Activated CD4-positive, alpha-beta T cell treated with anti-CD3 and anti-CD28 coated beads for 4 hours (primary cell): ENCODE measurements around the gene VANGL1.
"Not testable (repeated sequence)": the region's sequence is repeated elsewhere in the genome, so short reads cannot be mapped to it uniquely, and the experiment has no call there.

Experiments
- DNase-seq, 2 donors: peaks; one replicate each; pipeline ENCODE4 v3.0.0-alpha.2; 2020

The VANGL1 gene

DNA sequence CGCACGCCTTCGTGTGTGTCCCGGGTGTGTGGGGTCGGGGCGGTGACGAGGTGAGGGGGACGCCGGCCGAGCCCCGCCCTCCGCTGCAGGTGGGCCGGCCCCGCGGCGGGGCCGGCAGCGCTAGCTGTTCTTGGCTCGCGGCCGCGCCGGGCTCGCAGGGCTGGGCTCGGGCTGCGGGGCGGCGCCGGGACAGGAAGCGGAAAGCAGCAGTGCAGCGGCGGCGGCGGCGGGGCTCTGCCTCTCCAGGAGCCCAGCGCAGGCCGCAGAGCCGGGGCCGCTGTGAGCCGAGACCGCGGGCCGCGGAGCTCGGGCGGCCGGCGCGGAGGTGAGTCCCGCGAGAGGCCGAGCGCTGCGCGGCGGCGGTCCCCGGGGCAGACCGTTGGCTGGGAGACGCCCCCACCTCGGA lies at the start of gene VANGL1:
VANGL1 (plus strand) TSS at position 209 of the 406 bp plus-strand sequence. CDS start 9,444 bp downstream, outside the sequence.
- DNase-seq: peak in 1 of 2 donors; percentile 8

DNA sequence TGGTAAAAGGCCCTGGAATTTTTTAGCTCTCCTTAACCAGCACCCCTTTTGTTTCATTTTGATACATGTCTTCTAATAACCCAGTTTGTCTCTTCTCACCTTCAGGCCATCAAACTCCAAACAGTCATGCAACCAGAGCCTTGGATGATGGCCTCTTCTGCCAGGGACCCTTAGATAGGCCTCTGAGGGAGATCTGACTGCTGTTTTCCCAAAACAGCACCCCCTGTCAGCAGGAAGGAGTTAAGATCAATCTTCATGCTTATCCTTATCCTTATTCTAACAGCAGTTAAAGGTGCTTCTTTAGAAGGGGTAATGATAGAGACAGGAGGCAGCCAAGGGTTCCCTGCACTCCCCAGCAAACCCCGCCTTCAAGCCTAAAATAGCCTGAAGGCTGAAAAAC lies 49.5 kb upstream of the VANGL1 start:
- DNase-seq: no peak

DNA sequence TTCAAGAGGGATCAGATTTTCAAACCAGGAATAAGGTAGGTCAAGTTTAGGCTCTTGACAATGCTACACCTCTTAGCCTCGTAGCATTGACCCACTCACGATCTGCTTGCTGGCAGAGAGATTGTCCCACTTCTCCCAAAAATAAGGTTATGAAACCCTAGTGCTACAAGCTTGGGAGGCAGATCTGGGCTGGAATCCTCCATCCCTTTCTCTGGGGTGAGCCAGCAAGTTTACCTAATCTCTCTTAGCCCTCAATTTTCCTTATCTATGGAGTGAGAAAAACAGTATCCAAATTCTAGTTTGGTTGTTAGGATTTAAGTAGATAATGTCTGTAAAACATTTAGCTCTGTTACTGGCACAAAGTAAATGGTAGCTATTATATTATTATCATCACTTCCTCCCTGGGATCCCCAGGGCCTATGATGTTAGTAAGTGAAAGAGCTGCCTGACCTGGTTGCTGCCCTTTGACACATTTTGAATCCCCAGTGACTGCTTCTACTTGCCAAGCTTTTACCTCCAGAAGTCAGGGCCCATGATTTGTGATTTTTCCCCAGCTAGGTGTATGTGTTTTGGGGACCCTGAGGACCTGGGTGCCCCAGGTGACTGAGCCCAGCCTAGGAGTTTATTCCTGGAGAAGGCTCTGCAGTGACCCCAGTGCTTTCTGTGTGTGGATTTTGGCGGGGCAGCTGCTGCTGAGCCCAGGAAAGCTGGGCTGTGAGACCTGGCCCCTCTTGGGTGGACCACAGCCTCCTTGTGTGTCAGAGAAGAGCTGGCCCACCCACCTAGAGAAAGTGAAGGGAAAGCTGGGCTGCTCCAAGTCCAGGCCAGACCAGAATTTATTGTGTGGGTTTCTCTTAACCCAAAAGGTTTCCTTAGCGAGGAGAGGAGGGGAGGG lies 48.2 kb upstream of the VANGL1 start:
- DNase-seq: no peak

DNA sequence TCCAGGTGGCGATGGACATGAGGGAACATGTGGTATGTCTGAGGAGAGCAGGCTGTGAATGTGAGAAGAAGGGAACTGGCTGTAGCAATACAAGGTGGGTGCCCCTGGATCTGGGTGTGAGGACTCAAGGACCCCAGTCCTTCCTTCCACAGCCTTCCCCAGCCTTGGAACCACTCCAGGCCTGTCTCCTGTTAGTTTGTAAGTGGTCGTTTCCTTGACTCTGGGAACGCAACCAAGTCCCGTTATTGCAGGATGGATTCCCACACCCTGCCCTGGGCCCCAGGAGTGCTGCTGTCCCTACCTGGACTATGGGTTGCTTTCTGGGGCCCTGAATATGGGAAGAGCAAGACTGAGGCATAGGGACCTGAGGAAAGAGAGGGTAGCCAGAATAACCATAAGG lies 47.2 kb upstream of the VANGL1 start:
- no peak for DNase-seq

DNA sequence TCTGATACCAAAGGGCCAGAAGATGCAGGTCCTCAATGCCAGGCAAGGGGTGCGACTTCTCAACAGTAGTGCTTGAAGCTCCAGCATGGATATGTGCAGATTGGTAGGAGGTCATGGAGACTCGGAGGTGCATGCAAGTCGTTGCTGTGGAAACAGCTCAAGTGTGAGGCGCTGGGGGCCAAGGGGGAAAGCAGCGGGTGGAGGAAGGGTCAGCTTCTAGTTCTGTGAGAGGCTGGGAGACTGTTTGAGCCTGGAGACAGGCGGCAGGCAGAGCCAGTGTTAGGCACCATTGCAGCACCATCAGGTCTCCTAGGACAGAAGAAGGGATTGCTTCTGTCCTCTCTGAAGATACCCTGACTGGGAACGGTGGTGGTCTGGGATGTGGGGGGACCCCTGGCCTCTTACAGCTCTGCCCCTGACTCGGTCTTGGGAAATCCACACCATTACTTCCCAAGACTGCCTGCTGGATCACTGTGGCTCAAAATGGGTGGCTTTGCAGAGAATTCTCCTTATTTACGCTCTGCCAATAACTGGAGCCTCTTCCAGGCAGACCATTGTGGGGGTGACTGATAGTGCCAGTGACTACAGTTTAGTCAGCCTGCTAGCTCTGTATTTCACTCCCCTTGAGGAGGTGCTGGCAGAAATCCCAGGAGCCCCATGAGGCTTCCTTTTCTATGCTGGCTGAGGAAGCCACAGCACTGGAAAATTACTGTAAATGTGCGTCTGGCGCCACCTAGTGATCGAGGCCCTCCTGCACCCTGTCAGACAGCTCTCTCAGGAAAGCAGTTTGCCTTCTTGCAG lies 46.3 kb upstream of the VANGL1 start:
- peak; percentile 23 to 41 for DNase-seq

DNA sequence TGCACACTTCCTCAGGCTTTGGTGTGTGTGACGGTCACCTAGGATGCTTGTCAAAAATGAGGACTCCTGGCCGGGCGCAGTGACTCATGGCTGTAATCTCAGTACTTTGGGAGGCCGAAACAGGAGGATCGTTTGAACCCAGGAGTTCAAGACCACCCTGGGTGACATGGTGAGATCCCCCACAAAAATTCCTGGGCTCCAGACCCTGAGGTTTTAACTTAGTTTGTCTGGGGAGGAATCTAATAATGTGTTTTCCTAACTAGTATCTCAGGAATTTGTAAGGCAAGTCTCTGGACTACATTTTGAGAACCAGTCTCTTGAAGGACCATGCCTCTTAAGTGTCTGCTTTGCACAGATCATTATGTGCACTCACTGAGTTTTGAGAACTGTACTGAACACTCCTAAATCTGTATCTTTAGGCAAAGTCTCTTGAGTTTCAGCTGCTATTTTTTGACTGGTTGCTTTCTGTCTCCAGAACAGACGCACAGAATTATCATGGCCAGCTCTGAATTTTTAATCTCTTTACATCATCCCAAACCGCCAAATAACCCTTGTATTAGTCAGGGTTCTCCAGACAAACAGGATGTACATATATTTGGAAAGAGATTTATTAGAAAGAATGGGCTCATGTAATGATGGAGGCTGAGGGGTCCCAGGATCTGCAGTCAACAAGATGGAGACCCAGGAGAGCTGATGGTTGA lies 45.5 kb upstream of the VANGL1 start:
- DNase-seq: no peak

DNA sequence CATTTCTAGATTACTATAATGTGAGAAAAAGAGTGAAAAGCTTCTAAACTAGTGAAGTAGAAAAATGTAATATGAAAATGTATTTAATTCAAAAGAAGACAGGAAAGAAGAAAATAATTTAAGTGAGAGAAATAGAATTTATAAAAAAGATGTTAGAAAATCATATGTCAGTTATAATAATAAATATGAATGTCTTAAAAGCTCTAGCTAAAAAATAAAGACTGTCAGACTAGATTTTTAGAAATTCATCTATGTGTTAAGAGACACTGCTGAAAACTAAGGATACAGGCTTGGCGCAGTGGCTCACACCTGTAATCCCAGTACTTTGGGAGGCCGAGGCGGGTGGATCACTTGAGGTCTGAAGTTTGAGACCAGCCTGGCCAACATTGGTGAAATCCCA lies 37.3 kb upstream of the VANGL1 start:
- no peak for DNase-seq

DNA sequence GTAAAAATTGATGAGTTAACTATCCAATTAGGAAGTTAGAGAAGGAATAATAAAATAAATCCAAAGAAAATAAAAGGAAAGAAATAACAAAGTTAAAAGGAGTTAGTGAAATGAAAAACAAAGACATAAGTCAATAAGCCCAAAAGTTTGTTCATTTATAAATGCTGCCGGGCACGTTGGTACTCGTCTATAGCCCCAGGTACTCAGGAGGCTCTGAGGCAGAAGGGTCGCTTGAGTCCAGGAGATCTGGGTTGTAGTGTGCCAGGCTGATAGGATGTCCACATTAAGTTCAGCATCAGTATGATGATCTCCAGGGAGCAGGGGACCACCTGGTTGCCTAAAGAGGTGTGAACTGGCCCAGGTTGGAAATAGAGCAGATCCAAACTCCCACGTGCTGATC lies 35.5 kb upstream of the VANGL1 start:
- no peak for DNase-seq

DNA sequence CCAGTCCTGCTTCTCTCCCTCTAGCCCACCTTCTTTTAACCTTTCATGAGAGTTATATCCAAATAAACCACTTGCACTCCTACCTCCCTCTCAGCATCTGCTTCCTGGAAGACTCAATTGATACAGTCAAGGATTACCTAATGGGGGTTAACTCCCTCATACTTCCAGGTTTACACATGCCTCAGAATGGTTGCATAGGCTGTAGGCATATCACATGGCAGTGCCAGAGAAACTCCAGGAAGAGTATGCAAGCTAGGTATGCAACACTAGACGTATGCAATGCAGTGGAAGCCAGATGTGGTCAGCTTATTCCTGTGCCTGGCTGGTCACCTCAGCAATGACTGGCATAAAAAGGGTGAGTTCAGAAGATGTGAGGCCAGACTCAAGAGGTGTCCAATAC lies 32.7 kb upstream of the VANGL1 start:
- DNase-seq: no peak

DNA sequence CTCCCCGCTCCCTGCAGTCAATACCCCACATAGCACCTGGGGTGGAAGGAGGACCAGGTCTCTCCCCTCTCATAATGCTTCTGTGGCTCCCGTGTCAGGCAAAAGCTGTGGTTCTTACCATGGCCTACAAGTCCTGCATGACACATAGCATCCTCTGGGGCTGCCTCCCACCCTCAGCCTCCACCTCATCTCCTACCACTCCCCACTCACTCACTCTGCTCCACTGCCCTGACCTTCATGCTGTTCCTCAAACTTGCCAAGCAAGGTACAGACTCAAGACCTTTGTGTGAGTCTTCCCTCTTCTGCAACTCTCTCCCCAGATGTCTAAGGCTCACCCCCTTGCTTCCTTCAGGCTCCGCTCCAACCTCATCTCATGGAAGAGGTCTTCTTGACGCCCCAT lies 28.0 kb upstream of the VANGL1 start:
- DNase-seq: no peak

DNA sequence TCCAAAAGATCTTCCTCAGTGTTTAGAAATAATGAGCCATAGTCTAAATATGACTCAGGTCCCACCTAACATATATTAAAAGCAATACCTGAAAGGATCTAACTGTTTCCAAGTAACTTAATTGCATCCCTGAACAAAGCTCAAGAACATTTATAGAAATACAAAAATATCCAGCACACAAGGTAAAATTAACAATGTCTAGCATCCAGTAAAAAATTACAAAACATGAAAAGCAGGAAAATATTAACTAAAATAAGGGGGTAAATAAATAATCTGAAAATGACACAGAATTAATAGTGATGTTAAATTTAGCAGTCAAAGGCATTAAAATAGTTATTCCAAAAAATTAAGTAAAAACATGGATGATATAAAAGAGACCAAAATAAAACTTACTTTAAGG lies 21.3 kb upstream of the VANGL1 start:
- DNase-seq: no peak

DNA sequence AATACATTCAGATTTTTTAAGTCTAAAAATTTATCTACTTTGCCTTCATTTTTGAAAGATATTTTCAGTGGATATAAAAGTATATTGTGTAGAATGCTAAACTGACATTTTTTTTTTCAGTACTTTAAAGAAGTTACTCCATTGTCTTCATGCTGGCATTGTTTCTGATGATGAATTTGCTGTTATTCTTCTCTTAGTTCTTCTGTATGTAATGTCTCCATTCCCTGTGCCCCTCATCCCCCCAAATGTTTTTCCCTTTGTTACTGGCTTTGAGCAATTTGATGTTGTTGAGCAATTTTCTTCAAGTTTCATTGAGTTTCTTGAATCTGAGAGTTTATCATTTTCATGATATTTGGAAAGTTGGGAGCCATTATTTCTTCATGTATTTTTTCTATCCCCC lies 20.8 kb upstream of the VANGL1 start:
- no peak for DNase-seq

DNA sequence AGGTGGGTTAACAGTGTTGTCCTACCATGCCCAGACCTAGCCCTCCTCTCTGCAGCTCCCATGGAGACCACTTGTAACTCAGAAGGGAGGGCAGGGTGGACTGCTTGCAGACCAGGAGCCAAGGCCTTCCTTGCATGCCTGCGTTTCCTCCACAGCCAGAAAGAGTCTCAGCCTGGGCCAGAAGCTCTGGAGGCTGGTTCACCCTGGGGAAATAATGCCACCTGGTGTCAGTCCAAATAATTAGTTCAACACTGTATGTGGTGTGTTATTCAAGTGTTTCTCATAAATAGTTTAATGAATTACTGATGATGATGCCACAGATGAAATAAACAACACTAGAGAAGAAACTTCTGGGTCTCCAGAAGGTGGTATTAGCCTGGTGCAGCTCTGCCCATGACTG lies 16.9 kb upstream of the VANGL1 start:
- DNase-seq: no peak

DNA sequence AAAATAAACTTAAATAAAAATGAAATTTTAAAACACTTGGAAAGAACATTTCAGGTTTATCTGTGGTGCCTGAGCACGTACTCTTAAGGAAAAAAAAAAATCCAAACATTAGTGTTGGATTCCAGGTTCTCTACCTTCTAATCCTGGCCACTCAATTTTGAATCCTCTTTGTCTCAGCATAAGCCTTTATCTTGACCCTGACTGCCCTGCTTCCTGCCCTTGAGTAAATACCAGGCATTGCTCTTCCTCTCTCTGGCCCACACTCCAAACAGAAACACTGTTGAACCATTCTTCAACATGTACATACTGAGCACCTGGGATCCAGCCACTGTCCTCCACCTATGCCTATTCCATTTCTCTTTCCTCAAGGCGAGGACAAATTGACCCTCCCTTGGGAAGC lies 11.4 kb upstream of the VANGL1 start:
- DNase-seq: no peak

DNA sequence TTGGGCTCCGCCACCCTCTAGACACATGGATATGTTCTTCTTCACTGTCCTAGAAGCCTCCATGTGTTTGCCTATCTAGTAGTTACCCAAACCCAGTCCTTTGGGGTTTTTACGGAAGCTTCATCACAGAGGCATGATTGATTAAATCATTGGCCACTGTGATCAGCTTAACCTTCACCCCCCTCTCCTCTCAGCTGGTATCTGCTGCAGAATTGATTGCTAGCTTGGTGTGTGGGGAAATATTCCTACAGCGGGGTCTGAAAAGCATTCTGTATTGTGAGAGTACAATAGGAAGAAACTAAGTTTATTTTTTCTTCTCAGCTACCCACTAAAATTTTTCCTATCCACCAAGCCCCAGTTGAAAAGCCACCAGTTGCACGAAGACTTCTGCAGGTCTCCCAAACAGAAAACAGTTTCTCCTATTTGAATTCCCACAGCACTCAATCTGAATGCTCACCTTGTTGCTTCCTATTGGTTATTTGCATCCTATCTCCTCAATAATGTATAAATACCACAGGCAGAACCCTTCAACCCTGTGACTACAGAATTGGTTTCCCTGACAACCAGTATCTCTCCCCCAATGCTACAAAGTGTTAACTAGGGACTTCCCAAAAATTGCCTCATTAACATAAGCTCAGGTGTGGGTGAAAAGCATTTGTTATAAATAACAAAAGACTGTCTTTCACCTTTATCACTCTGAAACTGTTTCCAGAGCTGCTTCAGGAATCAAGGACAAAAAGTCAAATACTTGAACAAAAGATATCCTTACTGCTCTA lies 9.3 kb upstream of the VANGL1 start:
- no peak for DNase-seq

DNA sequence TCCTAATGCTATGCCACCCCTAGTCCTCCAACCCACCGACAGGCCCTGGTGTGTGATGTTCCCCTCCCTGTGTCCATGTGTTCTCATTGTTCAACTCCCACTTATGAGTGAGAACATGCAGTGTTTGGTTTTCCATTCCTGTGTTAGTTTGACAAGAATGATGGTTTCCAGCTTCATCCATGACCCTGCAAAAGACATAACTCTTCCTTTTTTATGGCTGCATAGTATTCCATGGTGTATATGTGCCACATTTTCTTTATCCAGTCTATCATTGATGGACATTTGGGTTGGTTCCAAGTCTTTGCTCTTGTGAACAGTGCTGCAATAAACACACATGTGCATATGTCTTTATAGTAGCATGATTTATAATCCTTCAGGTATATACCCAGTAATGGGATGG lies 8.2 kb upstream of the VANGL1 start:
- DNase-seq: not testable (repeated sequence)

DNA sequence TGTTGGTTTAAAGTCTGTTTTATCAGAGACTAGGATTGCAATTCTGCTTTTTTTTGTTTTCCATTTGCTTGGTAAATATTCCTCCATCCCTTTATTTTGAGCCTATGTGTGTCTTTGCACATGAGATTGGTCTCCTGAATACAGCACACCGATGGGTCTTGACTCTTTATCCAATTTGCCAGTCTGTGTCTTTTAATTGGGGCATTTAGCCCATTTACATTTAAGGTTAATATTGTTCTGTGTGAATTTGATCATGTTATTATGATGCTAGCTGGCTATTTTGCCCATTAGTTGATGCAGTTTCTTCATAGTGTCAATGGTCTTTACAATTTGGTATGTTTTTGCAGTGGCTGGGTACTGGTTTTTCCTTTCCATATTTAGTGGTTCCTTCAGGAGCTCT lies 4.5 kb upstream of the VANGL1 start:
- DNase-seq: not testable (repeated sequence)

DNA sequence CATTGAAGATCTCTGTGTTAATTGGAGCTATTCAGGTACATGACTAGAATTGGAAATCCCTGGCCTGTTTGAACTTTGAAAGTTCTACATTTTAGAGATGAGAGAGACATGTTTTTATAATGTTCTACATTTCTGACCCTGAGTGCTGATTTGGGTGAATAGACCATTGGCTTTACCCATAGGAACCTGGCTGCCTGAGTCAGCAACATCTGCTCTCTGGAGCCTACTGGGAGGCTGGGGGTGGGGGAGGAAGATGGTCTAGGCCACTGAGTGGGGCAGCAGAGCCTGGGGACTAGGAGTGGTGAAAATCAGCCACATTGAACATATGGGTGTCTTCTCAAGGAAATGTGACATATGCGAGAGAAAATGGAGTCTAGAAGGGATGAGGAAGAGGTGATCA lies 1.4 kb upstream of the VANGL1 start:
- no peak for DNase-seq

DNA sequence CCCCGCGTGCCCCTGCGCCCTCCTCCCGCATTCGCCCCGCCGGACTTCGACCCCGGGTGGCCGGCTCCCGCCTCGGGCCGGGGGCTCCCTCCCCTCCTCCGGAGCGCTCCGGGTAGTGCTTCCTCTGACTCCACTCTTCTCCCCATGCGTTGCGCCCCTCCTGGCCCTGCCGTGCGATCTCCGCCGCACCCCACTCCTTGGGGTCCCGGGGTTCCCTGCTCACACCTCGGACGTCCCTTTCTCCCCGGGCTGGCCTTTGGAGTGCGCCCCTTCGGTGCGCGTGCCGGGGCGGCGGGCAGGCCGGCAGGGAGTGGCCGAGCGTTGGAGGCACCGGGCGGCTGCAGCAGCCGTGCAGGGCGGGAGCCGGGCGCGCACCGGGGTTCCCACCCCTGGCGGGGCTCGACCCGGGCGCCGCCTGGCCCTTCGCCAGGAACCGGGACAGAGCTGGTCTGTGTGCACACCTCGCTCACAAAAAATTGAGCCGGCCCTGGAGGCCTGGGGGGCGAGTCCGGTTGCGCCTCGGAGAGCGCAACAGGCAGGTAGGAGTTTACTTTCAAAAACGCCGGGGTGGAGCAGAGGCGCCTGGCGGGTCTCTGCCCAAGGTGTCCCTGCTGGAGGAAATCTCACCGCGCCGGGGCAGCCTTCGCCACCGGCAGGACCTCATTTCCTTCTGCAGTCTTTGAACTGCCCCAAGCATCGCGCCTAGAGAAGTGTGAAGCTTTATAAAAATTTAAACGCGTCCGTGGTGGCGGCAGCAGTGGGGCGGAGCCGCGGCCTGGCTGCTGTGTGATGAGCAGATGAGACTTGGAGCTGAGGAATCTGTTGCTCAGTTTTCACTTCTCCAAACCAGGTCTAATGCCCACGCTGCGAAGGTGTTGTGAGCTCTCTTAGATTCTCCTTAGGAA lies 650 bp downstream of the VANGL1 start:
- DNase-seq: no peak

DNA sequence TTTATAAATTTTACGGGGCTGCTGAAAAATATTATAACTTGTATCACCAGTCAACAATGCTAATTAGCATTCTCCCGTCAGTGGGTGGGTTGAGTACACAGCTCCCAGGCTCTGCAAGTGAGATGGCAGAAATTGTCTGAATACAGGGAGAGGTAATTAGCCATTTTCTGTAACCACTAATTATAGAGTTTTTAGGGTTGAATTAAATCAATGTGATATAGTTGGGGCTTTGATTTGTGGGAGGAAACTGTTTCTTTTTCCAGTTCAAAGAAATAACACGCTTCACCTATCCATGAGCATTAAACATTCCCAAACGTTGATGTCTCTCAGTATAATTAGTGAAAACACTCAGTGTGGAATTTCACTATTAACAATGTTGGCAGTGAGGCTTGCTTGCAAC lies 1.5 kb downstream of the VANGL1 start:
- no peak for DNase-seq

DNA sequence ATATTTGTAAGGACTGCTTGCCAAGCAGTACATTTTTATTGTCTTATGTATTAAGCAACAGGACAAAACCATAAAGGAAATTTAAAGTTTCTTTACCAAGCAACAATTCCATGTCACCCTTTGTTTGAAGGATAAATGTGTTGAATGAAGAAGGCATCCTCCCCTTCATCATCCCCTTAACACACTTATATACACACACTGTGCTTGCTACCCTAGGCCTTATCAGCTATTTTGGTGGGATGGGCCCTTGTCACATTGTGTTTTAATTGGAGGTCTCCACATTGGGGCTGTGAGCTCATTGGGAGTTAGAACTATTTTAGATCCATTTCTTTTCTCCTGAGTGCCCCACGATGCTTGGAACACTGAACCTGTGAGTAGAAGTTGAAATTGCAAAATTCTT lies 1.9 kb downstream of the VANGL1 start:
- no peak for DNase-seq

DNA sequence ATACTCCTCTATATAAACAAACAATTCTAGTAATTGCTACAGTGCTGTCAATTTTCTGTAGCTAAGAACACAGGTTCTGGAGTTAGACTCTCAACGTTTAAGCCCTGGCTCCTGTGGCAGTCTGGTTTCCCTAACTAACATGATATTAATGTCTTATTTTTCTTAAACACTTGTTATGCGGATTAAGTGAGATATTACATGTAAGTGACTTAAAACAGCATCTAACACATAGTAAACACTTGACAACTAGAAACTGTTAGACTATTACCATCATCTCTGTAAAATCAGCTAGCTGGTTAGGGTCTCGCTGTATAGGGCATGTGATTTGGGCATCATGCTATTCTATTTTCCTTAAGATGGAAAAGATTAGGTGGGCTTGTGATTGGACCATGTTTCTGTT lies 2.3 kb downstream of the VANGL1 start:
- DNase-seq: no peak
